Measurements from ENCODE around the gene LCN15. TPM values are rescaled to one million over a fixed set of nuclear protein-coding genes. Genes with fewer than 3 reads are reported as not detected.
"Not testable (repeated sequence)": the region's sequence is repeated elsewhere in the genome, so short reads cannot be mapped to it uniquely, and the experiment has no call there.

LCN15 gene
- total and polyA plus RNA-seq, 9 donors = not detected

GRCh38 chr9:136803551-136804508 lies 39.5 kb upstream of the LCN15 start:
- peak in 1 of 5 donors; percentile 41 for DNase-seq
- no peak overlapping the region for H3K27ac ChIP-seq

GRCh38 chr9:136803009-136803550 lies 38.8 kb upstream of the LCN15 start:
- peak in 3 of 5 donors; percentile 10 to 40 (median 30) for DNase-seq
- H3K4me1 ChIP-seq (ENCODE audit: insufficient read depth) = peaks cover 11% of the 10 kb centered on the region
- H3K4me3 ChIP-seq; H3K9me3 ChIP-seq; H3K27me3 ChIP-seq; intact Hi-C loops (cut with DNase I); H3K27ac ChIP-seq; H3K36me3 ChIP-seq: not testable (repeated sequence)
- 78 to 98% methylated on average over 5 to 8 of the region's 9 CpGs; no CpG with 5 or more reads in 1 of the 3 donors for WGBS, 3 donors

More at GRCh38 chr9:136803551-136804508, 39.5 kb upstream of the LCN15 start:
- Histone ChIP-seq H3K27me3 (no peaks in the 10 kb centered on the region), H3K4me1 (ENCODE audit: insufficient read depth) (peaks cover 9% of the 10 kb centered on the region), H3K4me3 (no peak overlapping the region), H3K36me3 (no peaks in the 10 kb centered on the region), H3K9me3 (no peaks in the 10 kb centered on the region)
- intact Hi-C loops (cut with DNase I) = no loop called here
- WGBS, 3 donors = 93 to 95% (median 94%) methylated on average over 22 of the region's 22 CpGs
- no peak for TF ChIP-seq EP300 (IDR thresholded peaks at IDR 0.05)
- TF ChIP-seq POLR2A (IDR thresholded peaks at IDR 0.05) = no peak
- TF ChIP-seq CTCF (IDR thresholded peaks at IDR 0.05) = no peak

- WGBS, 3 donors = 77 to 82% (median 79%) methylated on average over 6 of the region's 6 CpGs
- Histone ChIP-seq H3K27ac (no peak overlapping the region), H3K4me3 (no peak overlapping the region), H3K4me1 (ENCODE audit: insufficient read depth) (peaks cover 14% of the 10 kb centered on the region), H3K27me3 (no peaks in the 10 kb centered on the region), H3K9me3 (no peaks in the 10 kb centered on the region), H3K36me3 (no peaks in the 10 kb centered on the region)
- peak in 1 of 5 donors; percentile 33 for DNase-seq
- intact Hi-C loops (cut with DNase I) = no loop called here
- TF ChIP-seq CTCF (IDR thresholded peaks at IDR 0.05) (no peak), POLR2A (IDR thresholded peaks at IDR 0.05) (no peak), EP300 (IDR thresholded peaks at IDR 0.05) (no peak)
Measured at GRCh38 chr9:136802321-136802720, 38.0 kb upstream of the LCN15 start.

GRCh38 chr9:136799854-136800657 lies 35.7 kb upstream of the LCN15 start:
- intact Hi-C loops (cut with DNase I) = loop anchor here in 1 of 4 donors (10.0 kb wide), 1 partner anchor 45 kb away; the partner anchor contains the start of genes AJM1 and PHPT1
- no peaks in the 10 kb centered on the region for H3K36me3 ChIP-seq
- no peak overlapping the region for H3K27ac ChIP-seq
- DNase-seq = peak; percentile 84 to 92 (median 90)
- WGBS, 3 donors = 0 to 2% (median 1%) methylated on average over 24 to 63 of the region's 63 CpGs
- TF ChIP-seq EP300 (IDR thresholded peaks at IDR 0.05) = no peak
- TF ChIP-seq POLR2A (IDR thresholded peaks at IDR 0.05) = no peak
- TF ChIP-seq CTCF (IDR thresholded peaks at IDR 0.05) = no peak
- peak overlapping the region; percentile 35 for H3K4me3 ChIP-seq
- no peaks in the 10 kb centered on the region for H3K27me3 ChIP-seq
- H3K9me3 ChIP-seq = no peaks in the 10 kb centered on the region
- peaks cover 19% of the 10 kb centered on the region for H3K4me1 ChIP-seq (ENCODE audit: insufficient read depth)

Measured in ovary (tissue), 9 donors.